ENCODE results near the gene CHFR. TPM values are rescaled to one million over a fixed set of nuclear protein-coding genes. Genes with fewer than 3 reads are reported as not detected.

Gene CHFR
- total RNA-seq, 1 donor from 2014 or later: 56.2 TPM

GRCh38 chr12:132853285-132854092, 33.9 kb downstream of the CHFR start:
- no peaks in the 10 kb centered on the region for H3K27me3 Mint-ChIP-seq (ENCODE audit: low read depth)
- H3K4me3 Mint-ChIP-seq (ENCODE audit: unreplicated experiment): no peak overlapping the region
- no peaks in the 10 kb centered on the region for H3K4me1 Mint-ChIP-seq (ENCODE audit: low read depth)
- DNase-seq (ENCODE audit: low spot score): no peak
- H3K36me3 Mint-ChIP-seq (ENCODE audit: low read depth): peaks cover 38% of the 10 kb centered on the region
- H3K9me3 Mint-ChIP-seq (ENCODE audit: low read depth): no peaks in the 10 kb centered on the region
- H3K27ac Mint-ChIP-seq (ENCODE audit: unreplicated experiment): no peak overlapping the region
- TF ChIP-seq, protein P1, sequence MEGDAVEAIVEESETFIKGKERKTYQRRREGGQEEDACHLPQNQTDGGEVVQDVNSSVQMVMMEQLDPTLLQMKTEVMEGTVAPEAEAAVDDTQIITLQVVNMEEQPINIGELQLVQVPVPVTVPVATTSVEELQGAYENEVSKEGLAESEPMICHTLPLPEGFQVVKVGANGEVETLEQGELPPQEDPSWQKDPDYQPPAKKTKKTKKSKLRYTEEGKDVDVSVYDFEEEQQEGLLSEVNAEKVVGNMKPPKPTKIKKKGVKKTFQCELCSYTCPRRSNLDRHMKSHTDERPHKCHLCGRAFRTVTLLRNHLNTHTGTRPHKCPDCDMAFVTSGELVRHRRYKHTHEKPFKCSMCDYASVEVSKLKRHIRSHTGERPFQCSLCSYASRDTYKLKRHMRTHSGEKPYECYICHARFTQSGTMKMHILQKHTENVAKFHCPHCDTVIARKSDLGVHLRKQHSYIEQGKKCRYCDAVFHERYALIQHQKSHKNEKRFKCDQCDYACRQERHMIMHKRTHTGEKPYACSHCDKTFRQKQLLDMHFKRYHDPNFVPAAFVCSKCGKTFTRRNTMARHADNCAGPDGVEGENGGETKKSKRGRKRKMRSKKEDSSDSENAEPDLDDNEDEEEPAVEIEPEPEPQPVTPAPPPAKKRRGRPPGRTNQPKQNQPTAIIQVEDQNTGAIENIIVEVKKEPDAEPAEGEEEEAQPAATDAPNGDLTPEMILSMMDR (IDR thresholded peaks at IDR 0.05): no peak

DNA sequence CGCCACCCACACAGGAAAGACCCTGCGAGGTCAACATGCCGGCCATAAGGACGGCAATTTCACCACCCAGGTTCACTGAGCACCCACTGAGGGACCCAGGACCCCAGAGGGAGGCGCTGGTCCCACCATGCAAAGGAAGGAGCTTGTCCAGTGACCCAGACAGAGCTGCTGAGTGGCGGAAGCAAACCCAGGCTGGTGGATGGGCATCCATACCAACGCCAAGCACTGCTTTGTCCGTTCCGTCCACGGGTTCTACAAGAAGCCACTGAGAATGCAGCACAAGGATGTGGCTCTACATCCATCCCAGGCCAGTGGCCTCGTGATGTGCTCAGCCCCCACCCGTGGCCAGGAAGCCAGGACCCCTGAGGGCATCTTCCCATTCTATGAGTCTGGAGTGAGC, 34.9 kb downstream of the CHFR start:
- no peak overlapping the region for H3K27ac Mint-ChIP-seq (ENCODE audit: unreplicated experiment)
- TF ChIP-seq, protein P1 (IDR thresholded peaks at IDR 0.05): no peak
- peaks cover 41% of the 10 kb centered on the region for H3K36me3 Mint-ChIP-seq (ENCODE audit: low read depth)
- no peaks in the 10 kb centered on the region for H3K9me3 Mint-ChIP-seq (ENCODE audit: low read depth)
- no peaks in the 10 kb centered on the region for H3K27me3 Mint-ChIP-seq (ENCODE audit: low read depth)
- no peak overlapping the region for H3K4me3 Mint-ChIP-seq (ENCODE audit: unreplicated experiment)
- no peak for DNase-seq (ENCODE audit: low spot score)
- H3K4me1 Mint-ChIP-seq (ENCODE audit: low read depth): no peaks in the 10 kb centered on the region

GRCh38 chr12:132851465-132851864, 35.9 kb downstream of the CHFR start:
- H3K4me3 Mint-ChIP-seq (ENCODE audit: unreplicated experiment): no peak overlapping the region
- H3K36me3 Mint-ChIP-seq (ENCODE audit: low read depth): peaks cover 43% of the 10 kb centered on the region
- TF ChIP-seq, protein P1 (IDR thresholded peaks at IDR 0.05): no peak
- no peak overlapping the region for H3K27ac Mint-ChIP-seq (ENCODE audit: unreplicated experiment)
- DNase-seq (ENCODE audit: low spot score): no peak
- no peaks in the 10 kb centered on the region for H3K4me1 Mint-ChIP-seq (ENCODE audit: low read depth)
- no peaks in the 10 kb centered on the region for H3K9me3 Mint-ChIP-seq (ENCODE audit: low read depth)
- H3K27me3 Mint-ChIP-seq (ENCODE audit: low read depth): no peaks in the 10 kb centered on the region

- Mint-ChIP-seq H3K27ac (ENCODE audit: unreplicated experiment) (no peak overlapping the region), H3K36me3 (ENCODE audit: low read depth) (peaks cover 40% of the 10 kb centered on the region)
- TF ChIP-seq, protein P1 (IDR thresholded peaks at IDR 0.05): no peak
Observed at GRCh38 chr12:132850291-132850690, 37.1 kb downstream of the CHFR start.

GRCh38 chr12:132848521-132848920, 38.9 kb downstream of the CHFR start:
- TF ChIP-seq, protein P1 (IDR thresholded peaks at IDR 0.05): no peak
- no peaks in the 10 kb centered on the region for H3K27me3 Mint-ChIP-seq (ENCODE audit: low read depth)
- no peak for DNase-seq (ENCODE audit: low spot score)
- no peaks in the 10 kb centered on the region for H3K4me1 Mint-ChIP-seq (ENCODE audit: low read depth)
- H3K9me3 Mint-ChIP-seq (ENCODE audit: low read depth): no peaks in the 10 kb centered on the region
- no peak overlapping the region for H3K4me3 Mint-ChIP-seq (ENCODE audit: unreplicated experiment)
- H3K27ac Mint-ChIP-seq (ENCODE audit: unreplicated experiment): no peak overlapping the region
- H3K36me3 Mint-ChIP-seq (ENCODE audit: low read depth): peaks cover 35% of the 10 kb centered on the region

More at GRCh38 chr12:132850291-132850690, 37.1 kb downstream of the CHFR start:
- DNase-seq (ENCODE audit: low spot score): no peak
- H3K9me3 Mint-ChIP-seq (ENCODE audit: low read depth): no peaks in the 10 kb centered on the region
- H3K4me3 Mint-ChIP-seq (ENCODE audit: unreplicated experiment): no peak overlapping the region
- H3K27me3 Mint-ChIP-seq (ENCODE audit: low read depth): no peaks in the 10 kb centered on the region
- no peaks in the 10 kb centered on the region for H3K4me1 Mint-ChIP-seq (ENCODE audit: low read depth)
